ENCODE results near the gene PLCB1.

Gene PLCB1

DNA sequence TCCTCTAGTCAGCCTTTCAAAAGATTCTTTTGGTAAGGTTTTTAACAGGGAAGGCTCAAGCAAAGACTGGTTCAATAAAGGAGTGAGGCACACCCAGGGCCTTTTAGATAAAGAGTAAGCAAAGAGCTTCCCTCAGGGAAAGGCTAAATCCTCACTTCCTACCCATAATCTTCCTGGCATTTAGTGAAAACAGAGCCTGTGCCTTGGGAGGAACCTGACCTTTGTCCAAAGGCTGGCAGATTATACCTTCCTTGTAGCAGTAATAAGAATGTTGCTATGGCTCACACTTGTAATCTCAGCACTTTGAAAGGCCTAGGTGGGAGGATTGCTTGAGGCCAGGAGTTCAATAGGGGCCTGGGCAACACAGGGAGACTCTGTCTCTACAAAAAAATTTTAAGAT lies 656.8 kb downstream of the PLCB1 start:
- TF ChIP-seq CTCF (IDR thresholded peaks at IDR 0.05; ENCODE audit: low read depth, low read length, poor library complexity, severe bottlenecking) (no peak), EZH2phosphoT487 (IDR thresholded peaks at IDR 0.05; ENCODE audit: borderline replicate concordance, low read length) (no peak)
- Histone ChIP-seq H3F3A (ENCODE audit: control insufficient read depth, insufficient read depth) (no peaks in the 10 kb centered on the region), H3K36me3 (ENCODE audit: control insufficient read depth, low read length) (no peaks in the 10 kb centered on the region), H3K4me1 (ENCODE audit: control insufficient read depth, low read length) (no peaks in the 10 kb centered on the region), H3K9me2 (replicated peaks; ENCODE audit: control insufficient read depth, low read length) (no peaks in the 10 kb centered on the region), H3K27ac (ENCODE audit: low read depth, low read length) (no peak overlapping the region), H3K9me3 (ENCODE audit: control insufficient read depth, insufficient read depth, low read length) (no peaks in the 10 kb centered on the region), H3K27me3 (ENCODE audit: control insufficient read depth, low read length) (no peaks in the 10 kb centered on the region), H3K4me3 (ENCODE audit: low read length) (no peak overlapping the region), H3K4me2 (ENCODE audit: low read length) (no peak overlapping the region), H3K79me2 (ENCODE audit: control insufficient read depth, low read length) (no peaks in the 10 kb centered on the region), H4K20me1 (ENCODE audit: control insufficient read depth, insufficient read depth, low read depth, low read length) (no peaks in the 10 kb centered on the region)

- TF ChIP-seq EZH2phosphoT487 (IDR thresholded peaks at IDR 0.05; ENCODE audit: borderline replicate concordance, low read length) (no peak), CTCF (IDR thresholded peaks at IDR 0.05; ENCODE audit: low read depth, low read length, poor library complexity, severe bottlenecking) (peak; percentile 84)
- H3K79me2 ChIP-seq (ENCODE audit: control insufficient read depth, low read length), result no peaks in the 10 kb centered on the region
- no peaks in the 10 kb centered on the region for H3K9me2 ChIP-seq (replicated peaks; ENCODE audit: control insufficient read depth, low read length)
- H3K4me3 ChIP-seq (ENCODE audit: low read length), result no peak overlapping the region
- no peaks in the 10 kb centered on the region for H3F3A ChIP-seq (ENCODE audit: control insufficient read depth, insufficient read depth)
- H4K20me1 ChIP-seq (ENCODE audit: control insufficient read depth, insufficient read depth, low read depth, low read length), result no peaks in the 10 kb centered on the region
- no peak overlapping the region for H3K4me2 ChIP-seq (ENCODE audit: low read length)
- no peaks in the 10 kb centered on the region for H3K27me3 ChIP-seq (ENCODE audit: control insufficient read depth, low read length)
- H3K9me3 ChIP-seq (ENCODE audit: control insufficient read depth, insufficient read depth, low read length), result no peaks in the 10 kb centered on the region
- no peak overlapping the region for H3K27ac ChIP-seq (ENCODE audit: low read depth, low read length)
- H3K36me3 ChIP-seq (ENCODE audit: control insufficient read depth, low read length), result no peaks in the 10 kb centered on the region
- no peaks in the 10 kb centered on the region for H3K4me1 ChIP-seq (ENCODE audit: control insufficient read depth, low read length)
Measured at GRCh38 chr20:8790442-8791074, 658.5 kb downstream of the PLCB1 start.

DNA sequence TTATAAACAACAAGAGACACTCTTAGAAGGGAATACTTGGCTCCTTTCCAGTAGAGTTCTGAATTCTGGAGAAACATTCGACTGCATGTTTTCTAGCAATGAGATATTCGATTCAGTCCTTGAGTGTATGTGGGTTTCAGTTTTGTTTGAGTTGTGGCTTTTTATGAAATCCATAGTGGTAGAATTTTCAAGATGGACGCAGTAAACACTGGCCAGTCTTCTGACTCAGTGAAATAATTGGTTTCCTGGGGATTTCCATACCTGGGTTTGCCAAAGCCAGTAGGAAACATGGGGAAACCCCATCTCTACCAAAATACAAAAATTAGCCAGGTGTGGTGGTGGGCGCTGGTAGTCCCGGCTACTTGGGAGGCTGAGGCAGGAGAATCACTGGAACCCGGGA lies 663.3 kb downstream of the PLCB1 start:
- no peaks in the 10 kb centered on the region for H4K20me1 ChIP-seq (ENCODE audit: control insufficient read depth, insufficient read depth, low read depth, low read length)
- TF ChIP-seq CTCF (IDR thresholded peaks at IDR 0.05; ENCODE audit: low read depth, low read length, poor library complexity, severe bottlenecking), result no peak
- TF ChIP-seq EZH2phosphoT487 (IDR thresholded peaks at IDR 0.05; ENCODE audit: borderline replicate concordance, low read length), result no peak
- H3K4me1 ChIP-seq (ENCODE audit: control insufficient read depth, low read length), result no peaks in the 10 kb centered on the region
- no peaks in the 10 kb centered on the region for H3K27me3 ChIP-seq (ENCODE audit: control insufficient read depth, low read length)
- no peak overlapping the region for H3K4me3 ChIP-seq (ENCODE audit: low read length)
- no peaks in the 10 kb centered on the region for H3K9me2 ChIP-seq (replicated peaks; ENCODE audit: control insufficient read depth, low read length)
- no peak overlapping the region for H3K4me2 ChIP-seq (ENCODE audit: low read length)
- H3K79me2 ChIP-seq (ENCODE audit: control insufficient read depth, low read length), result no peaks in the 10 kb centered on the region
- H3K36me3 ChIP-seq (ENCODE audit: control insufficient read depth, low read length), result no peaks in the 10 kb centered on the region
- no peak overlapping the region for H3K27ac ChIP-seq (ENCODE audit: low read depth, low read length)
- no peaks in the 10 kb centered on the region for H3K9me3 ChIP-seq (ENCODE audit: control insufficient read depth, insufficient read depth, low read length)
- no peaks in the 10 kb centered on the region for H3F3A ChIP-seq (ENCODE audit: control insufficient read depth, insufficient read depth)
